Muscle layer of colon (tissue), 2 donors: ENCODE measurements around the gene SIRT4.

Experiments used
- H3K27ac ChIP-seq: one replicate; pipeline ENCODE4 v1.7.0; 2013; ENCODE audit warnings: low read depth, mild to moderate bottlenecking, low read length, moderate library complexity
- H3K27me3 ChIP-seq, 2 donors: one replicate each; pipeline ENCODE4 v1.7.0; 2013; ENCODE audit warnings: low read length in 2 of 2, mild to moderate bottlenecking in 2 of 2; ENCODE audit not compliant: insufficient read depth in 2 of 2, control insufficient read depth in 1 of 2
- H3K36me3 ChIP-seq: one replicate; pipeline ENCODE4 v1.7.0; 2013; ENCODE audit warnings: mild to moderate bottlenecking, low read length; ENCODE audit not compliant: insufficient read depth
- H3K4me1 ChIP-seq: one replicate; pipeline ENCODE4 v1.7.0; 2013; ENCODE audit warnings: mild to moderate bottlenecking, low read length; ENCODE audit not compliant: insufficient read depth
- H3K4me3 ChIP-seq, 2 donors: one replicate each; pipeline ENCODE4 v1.7.0; 2013; ENCODE audit warnings: low read length in 2 of 2, low read depth in 1 of 2, mild to moderate bottlenecking in 1 of 2, moderate library complexity in 1 of 2
- H3K9ac ChIP-seq: one replicate; pipeline ENCODE4 v1.7.0; 2013; ENCODE audit warnings: low read length
- H3K9me3 ChIP-seq: one replicate; pipeline ENCODE4 v1.7.0; 2013; ENCODE audit warnings: mild to moderate bottlenecking, low read length
- donor health status: abdominal sarcoma.
- donor health status: Adenocarcinoma of cecum.

Gene SIRT4

GRCh38 chr12:120343039-120343537 lies 41.0 kb downstream of the SIRT4 start:
- H3K36me3 ChIP-seq: no peaks in the 10 kb centered on the region

GRCh38 chr12:120343692-120344091 lies 41.6 kb downstream of the SIRT4 start:
- no peak overlapping the region for H3K9ac ChIP-seq
- H3K4me1 ChIP-seq: no peaks in the 10 kb centered on the region
- no peak overlapping the region for H3K27ac ChIP-seq
- H3K27me3 ChIP-seq: peaks cover 0 to 15% of the 10 kb centered on the region in 2 donors
- no peaks in the 10 kb centered on the region for H3K9me3 ChIP-seq
- no peaks in the 10 kb centered on the region for H3K36me3 ChIP-seq
- H3K4me3 ChIP-seq: no peak overlapping the region

More at GRCh38 chr12:120343039-120343537, 41.0 kb downstream of the SIRT4 start:
- H3K27ac ChIP-seq: no peak overlapping the region
- no peaks in the 10 kb centered on the region for H3K9me3 ChIP-seq
- no peak overlapping the region for H3K4me3 ChIP-seq
- H3K9ac ChIP-seq: no peak overlapping the region
- H3K27me3 ChIP-seq: peaks cover 0 to 15% of the 10 kb centered on the region in 2 donors
- H3K4me1 ChIP-seq: no peaks in the 10 kb centered on the region

GRCh38 chr12:120346031-120346430 lies 43.9 kb downstream of the SIRT4 start:
- Histone ChIP-seq H3K4me1 (no peaks in the 10 kb centered on the region), H3K9me3 (no peaks in the 10 kb centered on the region), H3K9ac (no peak overlapping the region), H3K4me3 (no peak overlapping the region), H3K27me3 (peaks cover 0 to 11% of the 10 kb centered on the region in 2 donors), H3K27ac (no peak overlapping the region), H3K36me3 (no peaks in the 10 kb centered on the region)

- Histone ChIP-seq H3K27me3 (peaks cover 0 to 8% of the 10 kb centered on the region in 2 donors), H3K4me3 (no peak overlapping the region), H3K9me3 (no peaks in the 10 kb centered on the region), H3K9ac (no peak overlapping the region), H3K4me1 (no peaks in the 10 kb centered on the region), H3K36me3 (no peaks in the 10 kb centered on the region), H3K27ac (no peak overlapping the region)
Observed at GRCh38 chr12:120346681-120347080, 44.6 kb downstream of the SIRT4 start.

- no peaks in the 10 kb centered on the region for H3K36me3 ChIP-seq
- H3K4me3 ChIP-seq: no peak overlapping the region
- no peaks in the 10 kb centered on the region for H3K9me3 ChIP-seq
- no peaks in the 10 kb centered on the region for H3K27me3 ChIP-seq
- H3K9ac ChIP-seq: no peak overlapping the region
- H3K27ac ChIP-seq: no peak overlapping the region
- H3K4me1 ChIP-seq: no peaks in the 10 kb centered on the region
Observed at GRCh38 chr12:120347766-120348165, 45.6 kb downstream of the SIRT4 start.

GRCh38 chr12:120350576-120351350 lies 48.6 kb downstream of the SIRT4 start:
- H3K4me1 ChIP-seq: no peaks in the 10 kb centered on the region
- H3K27ac ChIP-seq: no peak overlapping the region
- no peaks in the 10 kb centered on the region for H3K27me3 ChIP-seq
- no peaks in the 10 kb centered on the region for H3K36me3 ChIP-seq
- no peak overlapping the region for H3K4me3 ChIP-seq
- no peak overlapping the region for H3K9ac ChIP-seq
- H3K9me3 ChIP-seq: no peaks in the 10 kb centered on the region

GRCh38 chr12:120352117-120352516 lies 50.0 kb downstream of the SIRT4 start:
- Histone ChIP-seq H3K4me3 (no peak overlapping the region), H3K36me3 (no peaks in the 10 kb centered on the region), H3K27ac (no peak overlapping the region), H3K27me3 (no peaks in the 10 kb centered on the region), H3K4me1 (no peaks in the 10 kb centered on the region), H3K9ac (no peak overlapping the region), H3K9me3 (no peaks in the 10 kb centered on the region)

- Histone ChIP-seq H3K36me3 (no peaks in the 10 kb centered on the region), H3K4me3 (no peak overlapping the region), H3K9me3 (no peaks in the 10 kb centered on the region), H3K9ac (no peak overlapping the region), H3K4me1 (no peaks in the 10 kb centered on the region), H3K27ac (no peak overlapping the region), H3K27me3 (no peaks in the 10 kb centered on the region)
Observed at GRCh38 chr12:120353136-120353535, 51.0 kb downstream of the SIRT4 start.

GRCh38 chr12:120353556-120354317 lies 51.6 kb downstream of the SIRT4 start:
- Histone ChIP-seq H3K9me3 (no peaks in the 10 kb centered on the region), H3K9ac (no peak overlapping the region), H3K27ac (no peak overlapping the region)

GRCh38 chr12:120356567-120357030 lies 54.5 kb downstream of the SIRT4 start:
- no peaks in the 10 kb centered on the region for H3K36me3 ChIP-seq
- H3K27ac ChIP-seq: no peak overlapping the region
- no peaks in the 10 kb centered on the region for H3K4me1 ChIP-seq
- no peaks in the 10 kb centered on the region for H3K27me3 ChIP-seq
- H3K9ac ChIP-seq: no peak overlapping the region
- no peaks in the 10 kb centered on the region for H3K9me3 ChIP-seq
- no peak overlapping the region for H3K4me3 ChIP-seq

More at GRCh38 chr12:120353556-120354317, 51.6 kb downstream of the SIRT4 start:
- Histone ChIP-seq H3K4me3 (no peak overlapping the region), H3K4me1 (no peaks in the 10 kb centered on the region), H3K27me3 (no peaks in the 10 kb centered on the region), H3K36me3 (no peaks in the 10 kb centered on the region)

GRCh38 chr12:120357104-120357503 lies 55.0 kb downstream of the SIRT4 start:
- H3K4me3 ChIP-seq: no peak overlapping the region
- no peak overlapping the region for H3K9ac ChIP-seq
- no peaks in the 10 kb centered on the region for H3K9me3 ChIP-seq
- no peaks in the 10 kb centered on the region for H3K27me3 ChIP-seq
- no peaks in the 10 kb centered on the region for H3K4me1 ChIP-seq
- no peak overlapping the region for H3K27ac ChIP-seq
- H3K36me3 ChIP-seq: no peaks in the 10 kb centered on the region
